ENCODE results near the gene SESN2.

The SESN2 gene

GRCh38 chr1:28249866-28250295 lies 9.4 kb upstream of the SESN2 start:
- no peak for DNase-seq

- no peak for DNase-seq
Observed at GRCh38 chr1:28256197-28256827, 3.0 kb upstream of the SESN2 start.

DNA sequence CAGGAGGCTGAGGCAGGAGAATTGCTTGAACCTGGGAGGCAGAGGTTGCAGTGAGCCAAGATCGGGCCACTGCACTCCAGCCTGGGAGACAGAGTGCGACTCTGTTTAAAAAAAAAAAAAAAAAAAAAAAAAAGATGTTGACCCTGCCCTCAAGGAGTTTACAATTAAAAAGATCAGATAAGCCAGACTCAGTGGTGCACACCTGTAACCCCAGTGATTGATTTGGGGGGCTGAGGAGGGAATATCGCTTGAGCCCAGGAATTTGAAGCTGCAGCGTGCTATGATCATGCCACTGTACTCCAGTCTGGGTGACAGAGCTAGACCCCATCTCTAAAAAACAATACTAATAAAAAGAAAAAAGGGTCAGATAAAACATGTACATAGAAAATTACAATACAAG lies 1.6 kb upstream of the SESN2 start:
- no peak for DNase-seq

- no peak for DNase-seq
Observed at GRCh38 chr1:28258628-28259251, 578 bp upstream of the SESN2 start.

- DNase-seq, result peak in 11 of 14 donors; percentile 26 to 78 (median 42)
Observed at GRCh38 chr1:28259934-28260802, 850 bp downstream of the SESN2 start.

DNA sequence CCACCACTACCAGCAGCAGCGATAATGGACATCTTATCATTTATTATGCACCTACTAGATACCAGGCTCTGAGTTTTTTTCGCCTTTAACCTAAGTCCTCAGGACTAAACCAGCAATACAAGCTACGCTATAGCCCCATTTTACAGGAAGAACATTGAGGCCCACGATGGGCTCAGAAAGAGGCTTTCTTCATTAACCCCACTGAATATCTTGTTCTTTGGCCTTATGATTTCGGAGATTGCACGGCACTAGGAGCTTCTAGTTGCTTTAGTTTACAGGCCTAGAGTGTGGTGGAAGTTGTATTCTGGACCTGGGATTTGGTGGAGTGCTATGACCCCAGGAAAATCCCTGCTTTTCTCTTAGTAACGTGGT lies 1.5 kb downstream of the SESN2 start:
- DNase-seq, result no peak

DNA sequence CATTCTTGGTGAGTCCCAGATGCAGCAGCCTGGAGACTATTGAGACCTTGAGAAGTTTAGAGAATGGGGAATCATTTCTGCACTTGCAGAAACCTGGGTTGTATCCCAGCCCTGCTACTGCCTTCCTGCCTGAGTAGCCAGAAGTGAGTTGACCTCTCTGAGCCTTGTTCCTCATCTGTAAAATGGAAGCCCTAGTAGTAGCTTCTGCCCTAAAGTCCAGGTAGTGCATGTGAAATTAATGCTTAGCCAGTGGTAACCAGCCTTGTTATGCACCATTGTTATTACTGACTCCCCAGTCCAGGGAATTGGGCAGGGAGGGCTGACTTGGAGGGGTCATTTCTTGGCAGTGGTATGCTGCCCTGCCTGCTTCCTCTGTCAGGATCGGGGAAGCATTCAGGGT lies 5.6 kb downstream of the SESN2 start:
- DNase-seq, result no peak

DNA sequence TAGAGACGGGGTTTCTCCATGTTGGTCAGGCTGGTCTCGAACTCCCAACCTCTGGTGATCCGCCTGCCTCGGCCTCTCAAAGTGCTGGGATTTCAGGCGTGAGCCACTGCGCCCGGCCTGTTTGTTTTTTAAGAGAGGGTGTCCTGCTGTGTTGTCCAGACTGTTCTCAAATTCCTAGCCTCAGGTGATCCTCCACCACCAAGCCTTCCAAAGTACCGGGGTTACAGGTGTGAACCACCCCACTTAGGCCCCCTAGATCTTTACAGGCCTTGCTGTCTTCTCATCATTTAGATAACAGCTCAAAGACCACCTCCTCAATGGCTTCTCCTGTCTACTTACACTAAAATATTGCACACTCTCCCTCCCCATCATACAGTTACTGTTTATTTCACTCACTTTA lies 6.3 kb downstream of the SESN2 start:
- no peak for DNase-seq

DNA sequence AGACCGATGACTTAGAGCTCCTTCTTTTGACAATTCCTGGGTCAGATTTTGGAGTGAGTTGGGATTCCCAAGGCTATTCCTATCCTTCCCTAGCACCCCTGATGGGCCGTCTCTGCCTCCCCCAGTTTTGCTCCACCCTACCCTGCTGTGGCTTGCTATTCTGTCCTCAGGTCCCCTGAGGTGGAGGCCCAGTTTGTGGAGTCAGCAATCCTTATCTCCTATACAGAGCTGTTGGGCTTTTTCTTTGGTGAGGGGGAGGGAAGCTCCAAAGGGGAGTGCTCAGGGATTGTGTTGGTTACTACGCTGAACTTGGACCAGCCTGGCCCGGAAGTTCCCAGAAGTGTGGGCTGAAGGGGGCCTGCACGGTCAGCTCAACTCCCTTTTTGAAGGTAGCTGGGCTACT lies 7.6 kb downstream of the SESN2 start:
- no peak for DNase-seq

DNA sequence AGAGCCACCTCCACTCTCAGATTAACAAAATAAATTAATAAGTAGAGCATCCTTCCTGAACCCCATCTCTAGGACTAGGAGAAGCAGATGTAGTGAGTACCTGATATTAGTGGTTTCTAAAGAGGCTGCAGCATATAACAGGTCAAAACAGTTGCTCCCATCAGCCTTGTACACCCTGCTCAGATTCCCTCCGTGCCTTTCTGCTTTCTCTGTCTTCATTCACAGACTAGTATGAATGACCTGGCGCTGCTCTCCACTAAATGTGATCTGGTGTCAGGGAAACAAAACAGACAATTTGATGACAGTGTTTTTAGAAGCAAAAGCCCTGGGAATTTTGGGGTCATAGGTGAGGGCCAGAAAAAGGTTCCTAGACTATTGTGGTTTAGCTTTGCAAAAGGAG lies 8.3 kb downstream of the SESN2 start:
- DNase-seq, result no peak

GRCh38 chr1:28269529-28269928 lies 10.2 kb downstream of the SESN2 start:
- DNase-seq, result no peak

GRCh38 chr1:28272215-28272852 lies 13.0 kb downstream of the SESN2 start:
- DNase-seq, result no peak

DNA sequence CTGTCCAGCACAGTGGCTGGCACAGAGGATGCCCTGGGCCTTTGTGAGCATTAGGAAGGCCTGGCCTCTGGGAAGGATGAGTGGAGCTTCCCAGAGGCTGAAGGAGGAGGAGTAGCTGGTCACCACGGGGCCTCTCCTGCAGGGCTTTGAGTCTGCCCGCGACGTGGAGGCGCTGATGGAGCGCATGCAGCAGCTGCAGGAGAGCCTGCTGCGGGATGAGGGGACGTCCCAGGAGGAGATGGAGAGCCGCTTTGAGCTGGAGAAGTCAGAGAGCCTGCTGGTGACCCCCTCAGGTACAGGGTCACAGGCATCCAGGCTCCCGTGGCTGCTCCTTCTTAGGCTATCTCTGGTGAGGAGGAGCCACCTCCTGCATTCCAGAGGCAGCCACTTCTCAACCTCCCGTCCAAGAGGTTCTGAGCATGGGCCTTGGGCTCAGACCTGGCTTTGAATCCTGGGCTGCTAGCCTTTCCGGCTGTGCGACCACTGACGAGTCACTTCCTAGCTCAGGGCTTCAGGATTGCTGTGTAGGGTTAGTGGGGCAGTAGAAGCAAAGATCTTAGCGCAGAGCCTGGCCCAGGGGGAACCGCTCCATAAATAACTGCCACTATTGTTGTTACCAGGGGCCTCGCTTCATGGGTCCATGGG lies 14.0 kb downstream of the SESN2 start:
- DNase-seq, result no peak

GRCh38 chr1:28278763-28279162 lies 19.4 kb downstream of the SESN2 start:
- DNase-seq, result no peak

- DNase-seq, result no peak
Observed at GRCh38 chr1:28279721-28280120, 20.4 kb downstream of the SESN2 start.

- DNase-seq, result no peak
Observed at GRCh38 chr1:28280501-28280900, 21.2 kb downstream of the SESN2 start.

GRCh38 chr1:28280977-28281381 lies 21.7 kb downstream of the SESN2 start:
- no peak for DNase-seq

GRCh38 chr1:28281608-28282425 lies 22.5 kb downstream of the SESN2 start:
- no peak for DNase-seq

GRCh38 chr1:28282426-28283407 lies 23.4 kb downstream of the SESN2 start:
- no peak for DNase-seq

DNA sequence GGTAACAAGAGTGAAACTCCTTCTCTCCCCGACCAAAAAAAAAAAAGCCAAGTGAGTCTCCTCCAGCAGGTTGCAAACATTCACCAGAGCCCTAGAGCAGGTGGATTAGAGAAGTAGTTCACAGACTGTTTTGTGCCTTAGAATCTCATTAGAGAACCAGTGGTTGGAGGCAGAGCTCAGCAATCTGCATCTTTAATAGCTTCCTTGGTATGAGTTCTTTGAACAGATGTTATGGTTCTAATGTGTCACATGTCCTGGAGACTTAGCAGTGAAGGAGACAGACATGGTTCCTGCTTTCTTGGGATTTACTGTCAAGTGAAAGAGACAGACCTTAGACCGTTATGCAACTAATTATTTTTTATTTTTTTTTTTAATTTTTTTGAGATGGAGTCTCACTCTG lies 26.8 kb downstream of the SESN2 start:
- no peak for DNase-seq

Data from C1 segment of cervical spinal cord (tissue), 14 donors.